H1 (cell line): ENCODE results near the gene OPCML. TPM values are rescaled to one million over a fixed set of nuclear protein-coding genes. Genes with fewer than 3 reads are reported as not detected.

Experiments
- MAX ChIP-seq: IDR thresholded peaks from 2 replicates; pipeline ENCODE4 v1.6.1; 2012; ENCODE audit warnings: inconsistent platforms
- polyA plus RNA-seq, 7 experiments: library from polyadenylated mRNA; depleted of rRNA in 3 of 7; stranded (reverse) in 5 of 7; unstranded in 2 of 7; fragments of >200 nt in 5 of 7; fragments of 200-250 nt in 2 of 7; gene quantifications; 1 replicate in 5 of 7; 2 replicates in 1 of 7; 4 replicates in 1 of 7; pipeline versions ENCODE4 v1.2.1 to v1.2.3, GENCODE V29; 2011 to 2013; ENCODE audit warnings: missing spikeins in 2 of 7, mixed read lengths in 2 of 7
- total RNA-seq: library from RNA; stranded (reverse); fragmentation: NEBNext Ultra II Directional; extraction: Animal tissue kit (Norgen Biotek cat#: 25700); gene quantifications from 2 replicates; pipeline ENCODE4 v1.2.1, GENCODE V29; 2021

The OPCML gene
- total and polyA plus RNA-seq, 2 of the 8 experiments (the other 6 are each of a cell fraction or from before 2014, with no cell fraction given): 2.3 to 3.1 TPM

- 0 out of 2 replicates have a peak, but pooled peaks have one; percentile 46 for TF ChIP-seq MAX
Observed at GRCh38 chr11:132942611-132943356, 589.5 kb downstream of the OPCML start (continued).
